ENCODE results near the gene RELT. TPM values are rescaled to one million over a fixed set of nuclear protein-coding genes. Genes with fewer than 3 reads are reported as not detected.

The RELT gene
- total RNA-seq, 5 donors from 2014 or later (not counting 1 experiment from before 2014, with no cell fraction given) = 15.6 to 113 (median 19.9) TPM

- Histone ChIP-seq H3K27me3 (replicated peaks in 1 of 2; ENCODE audit: control insufficient read depth in 2 of 2, extremely low read depth in 1 of 2, insufficient read depth in 2 of 2, low read length in 1 of 2) (peaks cover 0 to 31% of the 10 kb centered on the region in 2 experiments), H3K4me1 (ENCODE audit: control insufficient read depth in 1 of 2, extremely low read depth in 1 of 2, insufficient read depth in 2 of 2, low read length in 2 of 2) (no peaks in the 10 kb centered on the region), H3K9me3 (no peaks in the 10 kb centered on the region), H3K36me3 (ENCODE audit: control insufficient read depth in 2 of 2, extremely low read depth in 1 of 2, insufficient read depth in 1 of 2, low read length in 1 of 2) (no peaks in the 10 kb centered on the region), H3K4me3 (ENCODE audit: control insufficient read depth in 1 of 2, extremely low read depth in 1 of 2, low read length in 1 of 2) (no peak overlapping the region), H3K27ac (ENCODE audit: low read length) (no peak overlapping the region)
- Mint-ChIP-seq H3K9me3 (no peaks in the 10 kb centered on the region), H3K27me3 (peaks cover 0 to 4% of the 10 kb centered on the region in 2 donors), H3K4me1 (no peaks in the 10 kb centered on the region), H3K36me3 (no peaks in the 10 kb centered on the region), H3K4me3 (no peak overlapping the region), H3K27ac (no peak overlapping the region)
- DNase-seq (no peak), ATAC-seq (replicated peaks in 1 of 4) (no peak)
- WGBS (ENCODE audit: insufficient coverage) = 94% methylated on average over 10 of the region's 11 CpGs
- POLR2A ChIA-PET = no interaction called here
- CTCF ChIA-PET = interaction anchor here in 1 of 2 donors (0.6 kb wide), 1 partner anchor 777 kb away, joined by 3 read pairs; no protein-coding TSS in a partner anchor
Measured at GRCh38 chr11:73333173-73333572, 43.0 kb upstream of the RELT start.

GRCh38 chr11:73333640-73334383, 42.4 kb upstream of the RELT start:
- Histone ChIP-seq H3K36me3 (ENCODE audit: control insufficient read depth in 2 of 2, extremely low read depth in 1 of 2, insufficient read depth in 1 of 2, low read length in 1 of 2) (no peaks in the 10 kb centered on the region), H3K27ac (ENCODE audit: low read length) (no peak overlapping the region), H3K27me3 (replicated peaks in 1 of 2; ENCODE audit: control insufficient read depth in 2 of 2, extremely low read depth in 1 of 2, insufficient read depth in 2 of 2, low read length in 1 of 2) (peaks cover 0 to 31% of the 10 kb centered on the region in 2 experiments), H3K9me3 (no peaks in the 10 kb centered on the region), H3K4me1 (ENCODE audit: control insufficient read depth in 1 of 2, extremely low read depth in 1 of 2, insufficient read depth in 2 of 2, low read length in 2 of 2) (no peaks in the 10 kb centered on the region), H3K4me3 (ENCODE audit: control insufficient read depth in 1 of 2, extremely low read depth in 1 of 2, low read length in 1 of 2) (no peak overlapping the region)
- ATAC-seq (replicated peaks in 1 of 4) = no peak
- no peaks in the 10 kb centered on the region for H3K36me3 Mint-ChIP-seq
- H3K27me3 Mint-ChIP-seq = peaks cover 0 to 4% of the 10 kb centered on the region in 2 donors
- WGBS (ENCODE audit: insufficient coverage) = 94% methylated on average over 3 of the region's 4 CpGs
- ChIA-PET POLR2A (no interaction called here), CTCF (interaction anchor here in 1 of 2 donors (0.6 kb wide), 1 partner anchor 777 kb away, joined by 3 read pairs; no protein-coding TSS in a partner anchor)
- H3K9me3 Mint-ChIP-seq = no peaks in the 10 kb centered on the region
- H3K4me1 Mint-ChIP-seq = no peaks in the 10 kb centered on the region
- H3K27ac Mint-ChIP-seq = no peak overlapping the region
- no peak overlapping the region for H3K4me3 Mint-ChIP-seq
- no peak for DNase-seq

- CTCF ChIA-PET = interaction anchor here (0.6 to 1.9 kb wide), 15 partner anchors 11 to 808 kb away, joined by 3 to 10 read pairs (median 4); partner anchors contain the start of gene ARHGEF17 (in 1 of the 2)
Measured at GRCh38 chr11:73334384-73335203, 41.6 kb upstream of the RELT start.

GRCh38 chr11:73335204-73335923, 40.8 kb upstream of the RELT start:
- ChIA-PET POLR2A (no interaction called here), CTCF (interaction anchor here (0.6 to 1.9 kb wide), 17 partner anchors 10 to 809 kb away, joined by 3 to 10 read pairs (median 4); partner anchors contain the start of gene ARHGEF17 (in 1 of the 2))
- no peak overlapping the region for H3K4me3 ChIP-seq (ENCODE audit: control insufficient read depth in 1 of 2, extremely low read depth in 1 of 2, low read length in 1 of 2)
- no peaks in the 10 kb centered on the region for H3K36me3 ChIP-seq (ENCODE audit: control insufficient read depth in 2 of 2, extremely low read depth in 1 of 2, insufficient read depth in 1 of 2, low read length in 1 of 2)
- H3K4me1 ChIP-seq (ENCODE audit: control insufficient read depth in 1 of 2, extremely low read depth in 1 of 2, insufficient read depth in 2 of 2, low read length in 2 of 2) = no peaks in the 10 kb centered on the region
- Mint-ChIP-seq H3K27me3 (peaks cover 0 to 4% of the 10 kb centered on the region in 2 donors), H3K4me3 (no peak overlapping the region), H3K4me1 (no peaks in the 10 kb centered on the region), H3K27ac (no peak overlapping the region), H3K36me3 (no peaks in the 10 kb centered on the region), H3K9me3 (no peaks in the 10 kb centered on the region)
- ATAC-seq (replicated peaks in 1 of 4) = peak; percentile 53 to 77 (median 70)
- H3K27me3 ChIP-seq (replicated peaks in 1 of 2; ENCODE audit: control insufficient read depth in 2 of 2, extremely low read depth in 1 of 2, insufficient read depth in 2 of 2, low read length in 1 of 2) = peaks cover 0 to 31% of the 10 kb centered on the region in 2 experiments
- peak; percentile 34 to 83 (median 67) for DNase-seq
- no peaks in the 10 kb centered on the region for H3K9me3 ChIP-seq
- WGBS (ENCODE audit: insufficient coverage) = 80% methylated on average over 1 of the region's 4 CpGs
- H3K27ac ChIP-seq (ENCODE audit: low read length) = no peak overlapping the region

More at GRCh38 chr11:73334384-73335203, 41.6 kb upstream of the RELT start:
- Histone ChIP-seq H3K4me3 (ENCODE audit: control insufficient read depth in 1 of 2, extremely low read depth in 1 of 2, low read length in 1 of 2) (no peak overlapping the region), H3K9me3 (no peaks in the 10 kb centered on the region), H3K27ac (ENCODE audit: low read length) (no peak overlapping the region), H3K4me1 (ENCODE audit: control insufficient read depth in 1 of 2, extremely low read depth in 1 of 2, insufficient read depth in 2 of 2, low read length in 2 of 2) (no peaks in the 10 kb centered on the region), H3K27me3 (replicated peaks in 1 of 2; ENCODE audit: control insufficient read depth in 2 of 2, extremely low read depth in 1 of 2, insufficient read depth in 2 of 2, low read length in 1 of 2) (peaks cover 0 to 31% of the 10 kb centered on the region in 2 experiments), H3K36me3 (ENCODE audit: control insufficient read depth in 2 of 2, extremely low read depth in 1 of 2, insufficient read depth in 1 of 2, low read length in 1 of 2) (no peaks in the 10 kb centered on the region)
- 70% methylated on average over 5 of the region's 6 CpGs for WGBS (ENCODE audit: insufficient coverage)
- DNase-seq (no peak), ATAC-seq (replicated peaks in 1 of 4) (no peak)
- H3K27me3 Mint-ChIP-seq = peaks cover 0 to 4% of the 10 kb centered on the region in 2 donors
- no peak overlapping the region for H3K27ac Mint-ChIP-seq
- H3K4me3 Mint-ChIP-seq = no peak overlapping the region
- no peaks in the 10 kb centered on the region for H3K36me3 Mint-ChIP-seq
- H3K9me3 Mint-ChIP-seq = no peaks in the 10 kb centered on the region
- POLR2A ChIA-PET = no interaction called here
- H3K4me1 Mint-ChIP-seq = no peaks in the 10 kb centered on the region

- no peaks in the 10 kb centered on the region for H3K9me3 Mint-ChIP-seq
- no peaks in the 10 kb centered on the region for H3K4me1 Mint-ChIP-seq
- no peaks in the 10 kb centered on the region for H3K36me3 Mint-ChIP-seq
- DNase-seq (no peak), ATAC-seq (replicated peaks in 1 of 4) (no peak)
- Histone ChIP-seq H3K9me3 (no peaks in the 10 kb centered on the region), H3K36me3 (ENCODE audit: control insufficient read depth in 2 of 2, extremely low read depth in 1 of 2, insufficient read depth in 1 of 2, low read length in 1 of 2) (no peaks in the 10 kb centered on the region), H3K4me3 (ENCODE audit: control insufficient read depth in 1 of 2, extremely low read depth in 1 of 2, low read length in 1 of 2) (no peak overlapping the region), H3K27me3 (replicated peaks in 1 of 2; ENCODE audit: control insufficient read depth in 2 of 2, extremely low read depth in 1 of 2, insufficient read depth in 2 of 2, low read length in 1 of 2) (peaks cover 0 to 31% of the 10 kb centered on the region in 2 experiments), H3K4me1 (ENCODE audit: control insufficient read depth in 1 of 2, extremely low read depth in 1 of 2, insufficient read depth in 2 of 2, low read length in 2 of 2) (no peaks in the 10 kb centered on the region), H3K27ac (ENCODE audit: low read length) (no peak overlapping the region)
- H3K27ac Mint-ChIP-seq = no peak overlapping the region
- 74% methylated on average over 2 of the region's 2 CpGs for WGBS (ENCODE audit: insufficient coverage)
- peaks cover 0 to 9% of the 10 kb centered on the region in 2 donors for H3K27me3 Mint-ChIP-seq
- H3K4me3 Mint-ChIP-seq = no peak overlapping the region
- CTCF ChIA-PET = interaction anchor here (0.7 to 1.6 kb wide), 6 partner anchors 12 to 1267 kb away, joined by 3 to 13 read pairs (median 4); no protein-coding TSS in a partner anchor
- POLR2A ChIA-PET = interaction anchor here in 1 of 2 donors (0.6 kb wide), 1 partner anchor 92 kb away, joined by 5 read pairs; no protein-coding TSS in a partner anchor
Measured at GRCh38 chr11:73337846-73338245, 38.4 kb upstream of the RELT start.

- no peak for DNase-seq
- Mint-ChIP-seq H3K27me3 (peaks cover 0 to 9% of the 10 kb centered on the region in 2 donors), H3K9me3 (no peaks in the 10 kb centered on the region), H3K4me3 (no peak overlapping the region), H3K27ac (no peak overlapping the region), H3K4me1 (no peaks in the 10 kb centered on the region), H3K36me3 (no peaks in the 10 kb centered on the region)
- no peak overlapping the region for H3K27ac ChIP-seq (ENCODE audit: low read length)
- no peaks in the 10 kb centered on the region for H3K4me1 ChIP-seq (ENCODE audit: control insufficient read depth in 1 of 2, extremely low read depth in 1 of 2, insufficient read depth in 2 of 2, low read length in 2 of 2)
- WGBS (ENCODE audit: insufficient coverage) = 87% methylated on average over 4 of the region's 4 CpGs
- CTCF ChIA-PET = interaction anchor here (1.1 to 1.6 kb wide), 2 partner anchors 32 to 43 kb away, joined by 4 to 6 read pairs; no protein-coding TSS in a partner anchor
- H3K9me3 ChIP-seq = no peaks in the 10 kb centered on the region
- H3K4me3 ChIP-seq (ENCODE audit: control insufficient read depth in 1 of 2, extremely low read depth in 1 of 2, low read length in 1 of 2) = no peak overlapping the region
- POLR2A ChIA-PET = no interaction called here
- H3K27me3 ChIP-seq (replicated peaks in 1 of 2; ENCODE audit: control insufficient read depth in 2 of 2, extremely low read depth in 1 of 2, insufficient read depth in 2 of 2, low read length in 1 of 2) = peaks cover 0 to 28% of the 10 kb centered on the region in 2 experiments
- H3K36me3 ChIP-seq (ENCODE audit: control insufficient read depth in 2 of 2, extremely low read depth in 1 of 2, insufficient read depth in 1 of 2, low read length in 1 of 2) = no peaks in the 10 kb centered on the region
- ATAC-seq (replicated peaks in 1 of 4) = no peak
Measured at GRCh38 chr11:73338279-73338678, 37.9 kb upstream of the RELT start.

Data from T-cell (primary cell).